ENCODE results near the gene TIMP1. TPM values are rescaled to one million over a fixed set of nuclear protein-coding genes. Genes with fewer than 3 reads are reported as not detected.

TIMP1 gene
- polyA plus RNA-seq, 1 donor = 84.0 TPM

DNA sequence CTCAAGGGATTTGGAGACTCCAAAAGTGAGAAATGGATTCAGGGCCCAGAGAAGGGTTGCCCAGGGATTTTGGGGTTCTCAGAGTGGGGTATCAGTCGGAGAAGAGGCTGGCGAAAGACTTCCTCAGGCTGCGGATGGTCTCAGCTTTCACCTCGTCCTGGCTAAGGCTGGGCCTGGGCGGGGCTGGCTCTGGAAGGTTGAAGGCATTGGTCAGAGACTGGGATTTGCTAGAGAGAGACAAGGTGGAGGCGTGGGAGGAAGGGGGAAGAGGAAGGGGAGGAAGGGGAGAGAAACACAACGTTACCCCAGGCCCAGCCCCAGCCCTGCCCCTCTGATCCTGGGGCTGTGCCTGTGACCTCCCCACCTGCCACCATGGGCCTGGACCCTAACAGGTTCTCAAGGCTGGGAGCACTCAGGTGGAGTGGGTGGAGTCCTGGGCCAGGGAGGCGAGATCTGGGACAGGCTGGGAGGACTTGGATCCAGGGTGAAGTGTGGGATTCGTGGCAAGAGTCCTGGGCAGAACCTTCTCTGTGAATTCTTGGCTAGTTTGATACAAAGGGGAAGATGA is 9.4 kb upstream of the TIMP1 start:
- H3K9me3 ChIP-seq (ENCODE audit: control insufficient read depth, low read depth, low read length) = no peaks in the 10 kb centered on the region
- DNase-seq = no peak
- H3K36me3 ChIP-seq (ENCODE audit: control insufficient read depth, insufficient read depth, low read length) = peaks cover 27% of the 10 kb centered on the region
- no peak overlapping the region for H3K27ac ChIP-seq (ENCODE audit: low read length)
- H3K27me3 ChIP-seq (ENCODE audit: control insufficient read depth, insufficient read depth, low read length) = no peaks in the 10 kb centered on the region
- no peak overlapping the region for H3K4me3 ChIP-seq (ENCODE audit: low read length)
- peaks cover 8% of the 10 kb centered on the region for H3K4me1 ChIP-seq (ENCODE audit: control insufficient read depth, insufficient read depth, low read length)
- 60% methylated on average over 1 of the region's 9 CpGs for WGBS (ENCODE audit: insufficient coverage, low lambda C conversion rate)

DNA sequence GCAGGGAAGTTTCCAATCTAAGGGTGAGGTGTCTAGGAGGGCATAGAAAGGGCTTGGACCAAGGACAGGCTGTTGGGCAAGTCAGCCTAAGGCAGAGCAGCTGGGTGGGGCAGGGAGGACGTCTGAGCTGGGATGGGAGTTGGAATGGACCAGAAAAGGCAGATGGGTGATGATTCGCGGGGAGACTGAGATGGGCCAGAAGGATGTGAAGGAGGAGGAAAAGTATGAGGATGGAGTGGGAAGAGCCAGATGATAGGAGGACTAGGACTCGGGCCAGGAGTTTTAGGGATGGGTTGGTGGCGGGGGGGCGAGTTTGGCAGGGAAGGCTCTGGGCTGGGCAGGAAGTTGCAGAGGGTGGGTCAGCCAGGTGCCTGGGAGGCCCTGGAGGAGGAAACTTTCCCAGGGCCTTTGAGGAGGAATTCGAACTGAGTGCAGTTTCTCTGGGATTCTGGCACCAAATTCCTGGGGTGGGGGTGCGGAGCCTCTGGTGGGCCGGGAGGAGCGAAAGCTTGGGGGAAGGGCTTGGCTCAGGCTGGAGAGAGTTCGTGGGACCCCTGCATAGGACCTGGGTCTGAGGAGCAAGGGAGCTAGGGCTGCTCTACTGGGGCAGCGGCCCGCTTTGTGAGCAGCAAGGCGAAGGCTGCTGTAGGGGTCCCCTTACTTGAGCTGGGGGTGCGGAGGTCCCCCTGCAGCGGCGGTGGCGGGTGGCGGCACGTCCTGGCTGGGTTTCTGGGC is 8.7 kb upstream of the TIMP1 start:
- Histone ChIP-seq H3K4me1 (ENCODE audit: control insufficient read depth, insufficient read depth, low read length) (peaks cover 8% of the 10 kb centered on the region), H3K36me3 (ENCODE audit: control insufficient read depth, insufficient read depth, low read length) (peaks cover 25% of the 10 kb centered on the region), H3K9me3 (ENCODE audit: control insufficient read depth, low read depth, low read length) (no peaks in the 10 kb centered on the region), H3K27ac (ENCODE audit: low read length) (peak overlapping the region; percentile 17), H3K27me3 (ENCODE audit: control insufficient read depth, insufficient read depth, low read length) (no peaks in the 10 kb centered on the region), H3K4me3 (ENCODE audit: low read length) (peak overlapping the region; percentile 28)
- DNase-seq = peak in 1 of 2 donors; percentile 37
- WGBS (ENCODE audit: insufficient coverage, low lambda C conversion rate) = no CpG with 5 or more reads among the region's 20 CpGs

DNA sequence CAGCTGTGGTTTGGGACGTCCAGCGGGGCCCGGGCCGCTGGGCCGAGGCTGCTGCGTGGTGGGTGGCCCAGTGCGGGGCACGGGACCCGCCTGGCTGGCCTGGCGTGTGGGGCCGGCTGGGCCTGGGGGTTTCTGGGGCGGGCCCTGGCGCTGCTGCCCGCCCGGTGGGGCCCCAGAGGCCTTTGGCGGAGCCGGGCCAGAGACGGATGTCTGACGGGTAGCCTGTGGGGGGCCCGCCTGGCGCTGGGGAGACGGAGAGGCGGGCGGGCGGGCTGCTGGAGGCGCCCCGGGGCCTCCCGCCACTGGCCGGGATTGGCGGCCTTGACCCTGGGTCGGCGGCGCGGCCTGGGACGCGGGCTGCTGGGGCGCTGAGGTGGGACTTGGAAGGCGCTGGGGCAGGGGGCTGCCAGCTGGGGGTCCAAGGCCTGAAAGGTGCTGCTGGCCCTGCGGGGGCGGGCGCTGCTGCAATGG is 8.1 kb upstream of the TIMP1 start:
- Histone ChIP-seq H3K9me3 (ENCODE audit: control insufficient read depth, low read depth, low read length) (no peaks in the 10 kb centered on the region), H3K36me3 (ENCODE audit: control insufficient read depth, insufficient read depth, low read length) (peaks cover 19% of the 10 kb centered on the region), H3K4me1 (ENCODE audit: control insufficient read depth, insufficient read depth, low read length) (peaks cover 8% of the 10 kb centered on the region), H3K27ac (ENCODE audit: low read length) (no peak overlapping the region), H3K4me3 (ENCODE audit: low read length) (peak overlapping the region; percentile 28), H3K27me3 (ENCODE audit: control insufficient read depth, insufficient read depth, low read length) (no peaks in the 10 kb centered on the region)
- DNase-seq = peak in 1 of 2 donors; percentile 21
- WGBS (ENCODE audit: insufficient coverage, low lambda C conversion rate) = no CpG with 5 or more reads among the region's 41 CpGs

GRCh38 chrX:47574547-47575301 is 7.5 kb upstream of the TIMP1 start:
- Histone ChIP-seq H3K27me3 (ENCODE audit: control insufficient read depth, insufficient read depth, low read length) (no peaks in the 10 kb centered on the region), H3K36me3 (ENCODE audit: control insufficient read depth, insufficient read depth, low read length) (peaks cover 13% of the 10 kb centered on the region), H3K4me3 (ENCODE audit: low read length) (peak overlapping the region; percentile 26), H3K27ac (ENCODE audit: low read length) (no peak overlapping the region), H3K9me3 (ENCODE audit: control insufficient read depth, low read depth, low read length) (no peaks in the 10 kb centered on the region), H3K4me1 (ENCODE audit: control insufficient read depth, insufficient read depth, low read length) (peaks cover 8% of the 10 kb centered on the region)
- no peak for DNase-seq
- no CpG with 5 or more reads among the region's 27 CpGs for WGBS (ENCODE audit: insufficient coverage, low lambda C conversion rate)

DNA sequence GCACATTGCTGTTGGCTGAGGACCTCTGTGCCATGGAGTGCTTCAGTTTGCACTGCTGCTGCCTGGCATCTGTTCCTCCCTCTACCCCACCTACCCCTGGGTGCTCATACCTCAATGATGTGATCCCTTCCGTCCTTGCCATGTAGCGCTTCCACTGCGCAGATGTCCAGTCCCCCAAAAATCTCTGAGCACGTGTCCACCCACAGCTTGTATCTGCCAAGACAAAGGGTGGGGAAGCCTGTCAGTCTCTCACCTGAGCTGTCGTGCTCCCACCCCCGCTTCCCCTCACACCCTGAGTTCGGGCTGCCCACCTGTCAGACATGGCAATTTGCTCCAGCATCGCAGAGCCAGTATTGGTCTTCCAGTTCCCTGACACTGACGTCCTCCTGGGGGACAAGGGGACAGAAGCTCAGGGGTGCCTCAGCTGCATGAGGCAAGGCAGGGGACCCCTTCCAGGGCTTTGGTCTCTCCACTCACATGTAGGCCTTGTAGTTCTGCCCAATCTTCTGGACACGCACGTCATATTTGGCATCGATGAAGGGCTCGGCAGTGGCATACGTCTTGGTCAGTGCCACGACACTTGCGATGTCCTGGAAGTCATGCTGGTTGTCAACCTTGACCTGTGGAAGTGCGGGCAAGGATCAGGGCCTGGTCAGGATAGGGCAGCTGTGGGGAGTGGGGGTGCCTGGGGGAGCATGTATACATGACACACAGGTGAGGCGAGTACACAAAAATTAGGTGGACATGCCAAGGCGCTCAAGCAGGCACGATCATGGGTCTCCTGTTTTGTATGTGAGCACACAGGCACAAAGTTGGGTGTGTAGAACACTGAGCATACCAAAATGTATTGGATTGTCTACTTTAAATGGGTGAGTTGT is 6.0 kb upstream of the TIMP1 start:
- Histone ChIP-seq H3K4me3 (ENCODE audit: low read length) (no peak overlapping the region), H3K9me3 (ENCODE audit: control insufficient read depth, low read depth, low read length) (no peaks in the 10 kb centered on the region), H3K27me3 (ENCODE audit: control insufficient read depth, insufficient read depth, low read length) (no peaks in the 10 kb centered on the region), H3K4me1 (ENCODE audit: control insufficient read depth, insufficient read depth, low read length) (peaks cover 8% of the 10 kb centered on the region), H3K27ac (ENCODE audit: low read length) (no peak overlapping the region), H3K36me3 (ENCODE audit: control insufficient read depth, insufficient read depth, low read length) (peaks cover 7% of the 10 kb centered on the region)
- no peak for DNase-seq
- no CpG with 5 or more reads among the region's 20 CpGs for WGBS (ENCODE audit: insufficient coverage, low lambda C conversion rate)

DNA sequence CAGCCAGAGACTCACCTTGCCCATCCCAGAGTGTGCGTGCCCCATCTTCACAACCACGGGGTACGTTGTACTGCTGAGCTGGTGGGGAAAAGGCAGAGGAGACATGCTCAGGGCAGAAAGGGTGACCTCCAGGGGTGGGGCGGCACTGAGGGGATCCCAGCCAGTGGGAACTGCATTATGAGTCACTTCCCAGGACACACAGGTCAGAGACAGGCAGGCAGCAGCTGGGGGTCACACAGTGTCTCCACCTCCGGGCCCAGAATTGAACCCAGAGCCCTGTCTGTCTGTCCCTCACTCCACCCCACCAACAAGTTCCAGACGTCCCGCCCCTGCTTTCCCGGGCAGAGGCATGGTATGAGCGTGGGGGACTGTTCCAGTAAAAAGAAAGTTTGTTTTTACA is 4.8 kb upstream of the TIMP1 start:
- H3K36me3 ChIP-seq (ENCODE audit: control insufficient read depth, insufficient read depth, low read length) = no peaks in the 10 kb centered on the region
- H3K4me1 ChIP-seq (ENCODE audit: control insufficient read depth, insufficient read depth, low read length) = peaks cover 14% of the 10 kb centered on the region
- WGBS (ENCODE audit: insufficient coverage, low lambda C conversion rate) = no CpG with 5 or more reads among the region's 9 CpGs
- H3K27ac ChIP-seq (ENCODE audit: low read length) = no peak overlapping the region
- no peaks in the 10 kb centered on the region for H3K27me3 ChIP-seq (ENCODE audit: control insufficient read depth, insufficient read depth, low read length)
- no peaks in the 10 kb centered on the region for H3K9me3 ChIP-seq (ENCODE audit: control insufficient read depth, low read depth, low read length)
- H3K4me3 ChIP-seq (ENCODE audit: low read length) = no peak overlapping the region
- DNase-seq = no peak

DNA sequence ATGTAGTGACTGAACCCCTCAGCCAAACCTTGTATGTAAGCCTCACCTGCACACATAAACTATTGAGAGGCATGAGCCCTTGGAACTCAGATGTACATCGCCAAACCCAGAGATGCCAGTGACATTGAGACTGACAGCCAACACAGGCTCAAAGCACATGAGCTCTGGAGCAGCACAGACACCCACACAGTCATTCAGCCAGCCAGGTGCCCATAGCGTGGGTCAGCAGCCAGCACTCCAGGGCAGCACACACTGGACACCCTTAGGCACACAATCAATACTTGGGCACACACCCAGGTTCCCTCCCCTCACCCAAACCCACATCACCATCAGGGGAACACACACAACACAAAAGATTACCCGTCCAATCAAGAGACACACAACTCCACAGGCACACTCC is 4.3 kb upstream of the TIMP1 start:
- Histone ChIP-seq H3K27me3 (ENCODE audit: control insufficient read depth, insufficient read depth, low read length) (no peaks in the 10 kb centered on the region), H3K27ac (ENCODE audit: low read length) (no peak overlapping the region), H3K4me3 (ENCODE audit: low read length) (no peak overlapping the region), H3K36me3 (ENCODE audit: control insufficient read depth, insufficient read depth, low read length) (no peaks in the 10 kb centered on the region), H3K4me1 (ENCODE audit: control insufficient read depth, insufficient read depth, low read length) (peaks cover 14% of the 10 kb centered on the region), H3K9me3 (ENCODE audit: control insufficient read depth, low read depth, low read length) (no peaks in the 10 kb centered on the region)
- WGBS (ENCODE audit: insufficient coverage, low lambda C conversion rate) = no CpG with 5 or more reads among the region's 3 CpGs
- no peak for DNase-seq

DNA sequence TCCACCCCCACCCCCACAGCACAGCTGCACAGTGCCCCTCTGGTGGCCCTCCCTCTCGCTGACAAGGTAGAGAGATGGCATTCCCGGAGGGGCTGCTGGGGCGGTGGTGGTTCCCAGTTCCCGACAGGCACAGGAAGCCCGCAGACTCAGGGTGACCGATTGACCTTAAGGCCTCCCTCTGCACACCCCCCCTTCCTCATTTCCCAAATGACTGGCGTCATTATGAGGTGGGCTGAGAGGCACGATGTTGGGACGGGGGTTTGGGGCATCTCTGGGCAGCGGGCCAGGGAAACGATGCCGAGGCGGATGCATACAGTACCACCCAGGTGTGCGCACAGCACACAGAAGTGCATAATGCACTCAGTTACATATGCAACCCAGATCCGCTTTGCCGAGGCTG is 3.5 kb upstream of the TIMP1 start:
- no CpG with 5 or more reads among the region's 16 CpGs for WGBS (ENCODE audit: insufficient coverage, low lambda C conversion rate)
- H3K27ac ChIP-seq (ENCODE audit: low read length) = no peak overlapping the region
- peaks cover 14% of the 10 kb centered on the region for H3K4me1 ChIP-seq (ENCODE audit: control insufficient read depth, insufficient read depth, low read length)
- no peaks in the 10 kb centered on the region for H3K36me3 ChIP-seq (ENCODE audit: control insufficient read depth, insufficient read depth, low read length)
- H3K4me3 ChIP-seq (ENCODE audit: low read length) = no peak overlapping the region
- no peak for DNase-seq
- no peaks in the 10 kb centered on the region for H3K27me3 ChIP-seq (ENCODE audit: control insufficient read depth, insufficient read depth, low read length)
- no peaks in the 10 kb centered on the region for H3K9me3 ChIP-seq (ENCODE audit: control insufficient read depth, low read depth, low read length)

GRCh38 chrX:47579537-47579936 is 2.7 kb upstream of the TIMP1 start:
- WGBS (ENCODE audit: insufficient coverage, low lambda C conversion rate) = no CpG with 5 or more reads among the region's 9 CpGs
- H3K27me3 ChIP-seq (ENCODE audit: control insufficient read depth, insufficient read depth, low read length) = no peaks in the 10 kb centered on the region
- H3K36me3 ChIP-seq (ENCODE audit: control insufficient read depth, insufficient read depth, low read length) = no peaks in the 10 kb centered on the region
- H3K4me1 ChIP-seq (ENCODE audit: control insufficient read depth, insufficient read depth, low read length) = peaks cover 12% of the 10 kb centered on the region
- no peaks in the 10 kb centered on the region for H3K9me3 ChIP-seq (ENCODE audit: control insufficient read depth, low read depth, low read length)
- H3K27ac ChIP-seq (ENCODE audit: low read length) = no peak overlapping the region
- no peak overlapping the region for H3K4me3 ChIP-seq (ENCODE audit: low read length)
- DNase-seq = no peak

All from large intestine (tissue), 3 donors.